Fibroblast of mammary gland (primary cell): Measurements from ENCODE around the gene LMNTD2.

Experiments
- DNase-seq: peaks from one replicate; pipeline ENCODE4 v3.0.0-alpha.2; 2010; ENCODE audit warnings: low read depth
- H3K4me3 ChIP-seq: 2 replicates; pipeline ENCODE4 v1.5.1; 2011; ENCODE audit warnings: low read depth, mild to moderate bottlenecking, low read length, moderate library complexity; ENCODE audit not compliant: control insufficient read depth
- TF ChIP-seq, protein P1 (sequence below): conservative IDR thresholded peaks from 2 replicates; pipeline ENCODE4 v1.5.1; 2011; ENCODE audit warnings: low read depth, low read length, inconsistent platforms; ENCODE audit not compliant: control insufficient read depth, insufficient read depth

Gene LMNTD2

DNA sequence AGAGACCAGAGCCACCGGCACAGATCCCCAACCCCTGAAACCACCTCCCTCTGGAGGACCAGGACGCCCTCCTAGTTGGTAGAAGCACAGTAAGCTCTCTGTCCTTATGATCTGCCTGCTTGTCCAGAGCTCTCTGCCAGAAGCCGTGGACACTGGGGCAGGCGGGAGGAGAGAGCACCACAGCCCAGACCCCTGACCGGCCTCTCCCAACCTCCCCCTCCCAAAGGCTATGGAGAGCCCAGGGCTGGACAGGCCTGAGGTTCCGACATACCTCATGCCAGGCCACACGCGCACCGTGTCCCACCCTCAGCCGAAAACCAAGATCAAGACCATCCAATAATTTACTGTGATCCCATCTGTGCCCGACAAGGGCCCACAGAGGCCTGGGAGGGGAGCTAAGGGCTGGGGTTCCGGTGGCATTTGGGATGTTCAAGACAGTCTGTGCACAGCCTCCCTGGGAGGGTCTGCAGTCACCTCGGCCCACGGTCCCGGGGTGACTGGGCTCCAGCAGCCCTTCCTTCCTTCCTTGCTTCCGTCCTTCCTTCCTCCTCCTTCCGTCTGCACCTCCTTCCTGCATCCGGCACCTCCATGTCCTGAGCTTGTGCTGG lies 28.5 kb downstream of the LMNTD2 start:
- H3K4me3 ChIP-seq, result no peak overlapping the region
- DNase-seq, result no peak
- TF ChIP-seq, protein P1, sequence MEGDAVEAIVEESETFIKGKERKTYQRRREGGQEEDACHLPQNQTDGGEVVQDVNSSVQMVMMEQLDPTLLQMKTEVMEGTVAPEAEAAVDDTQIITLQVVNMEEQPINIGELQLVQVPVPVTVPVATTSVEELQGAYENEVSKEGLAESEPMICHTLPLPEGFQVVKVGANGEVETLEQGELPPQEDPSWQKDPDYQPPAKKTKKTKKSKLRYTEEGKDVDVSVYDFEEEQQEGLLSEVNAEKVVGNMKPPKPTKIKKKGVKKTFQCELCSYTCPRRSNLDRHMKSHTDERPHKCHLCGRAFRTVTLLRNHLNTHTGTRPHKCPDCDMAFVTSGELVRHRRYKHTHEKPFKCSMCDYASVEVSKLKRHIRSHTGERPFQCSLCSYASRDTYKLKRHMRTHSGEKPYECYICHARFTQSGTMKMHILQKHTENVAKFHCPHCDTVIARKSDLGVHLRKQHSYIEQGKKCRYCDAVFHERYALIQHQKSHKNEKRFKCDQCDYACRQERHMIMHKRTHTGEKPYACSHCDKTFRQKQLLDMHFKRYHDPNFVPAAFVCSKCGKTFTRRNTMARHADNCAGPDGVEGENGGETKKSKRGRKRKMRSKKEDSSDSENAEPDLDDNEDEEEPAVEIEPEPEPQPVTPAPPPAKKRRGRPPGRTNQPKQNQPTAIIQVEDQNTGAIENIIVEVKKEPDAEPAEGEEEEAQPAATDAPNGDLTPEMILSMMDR, result no peak

DNA sequence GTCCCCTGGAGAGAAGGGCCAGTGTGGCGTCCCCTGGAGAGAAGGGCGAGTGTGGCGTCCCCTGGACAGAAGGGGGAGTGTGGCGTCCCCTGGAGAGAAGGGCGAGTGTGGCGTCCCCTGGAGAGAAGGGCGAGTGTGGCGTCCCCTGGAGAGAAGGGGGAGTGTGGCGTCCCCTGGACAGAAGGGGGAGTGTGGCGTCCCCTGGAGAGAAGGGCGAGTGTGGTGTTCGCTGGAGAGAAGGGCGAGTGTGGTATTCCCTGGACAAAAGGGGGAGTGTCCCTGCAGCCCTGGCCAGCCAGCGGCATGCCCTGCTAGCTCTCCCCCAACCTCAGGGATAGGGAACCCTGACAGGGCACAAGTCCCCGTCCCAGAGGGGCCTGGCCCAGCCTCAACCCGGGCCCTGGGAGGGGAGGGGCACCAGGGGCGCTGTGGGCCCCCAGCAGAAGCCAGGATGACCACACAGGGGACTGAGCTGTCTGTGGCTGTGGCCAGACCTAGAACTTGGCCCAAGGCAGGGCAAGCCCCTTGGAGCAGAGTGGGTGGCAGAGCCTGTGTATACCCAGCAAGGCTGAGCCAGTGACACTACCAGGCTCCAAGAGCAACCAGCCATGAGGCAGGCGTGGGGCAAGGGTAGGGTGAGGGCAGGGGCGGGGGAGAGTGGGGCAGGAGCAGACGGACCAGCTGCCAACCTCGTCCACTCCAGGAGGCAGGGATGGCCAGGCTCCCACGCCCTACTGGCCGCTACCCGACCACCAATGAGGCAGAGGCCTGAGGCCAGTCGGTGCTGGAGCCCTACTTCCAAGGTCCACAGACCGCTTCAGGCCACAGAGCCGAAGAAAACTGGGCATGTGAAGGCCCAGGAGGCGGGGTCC lies 29.3 kb downstream of the LMNTD2 start:
- TF ChIP-seq, protein P1, result no peak
- H3K4me3 ChIP-seq, result no peak overlapping the region
- no peak for DNase-seq

- TF ChIP-seq, protein P1, result no peak
- no peak for DNase-seq
- H3K4me3 ChIP-seq, result no peak overlapping the region
Observed at GRCh38 chr11:529728-530411, 30.7 kb downstream of the LMNTD2 start.

- TF ChIP-seq, protein P1, result no peak
- H3K4me3 ChIP-seq, result no peak overlapping the region
- DNase-seq, result no peak
Observed at GRCh38 chr11:528815-529727, 31.5 kb downstream of the LMNTD2 start.

- H3K4me3 ChIP-seq, result no peak overlapping the region
- TF ChIP-seq, protein P1, result no peak
- DNase-seq, result no peak
Observed at GRCh38 chr11:528166-528814, 32.2 kb downstream of the LMNTD2 start.
